Activated CD8-positive, alpha-beta T cell treated with anti-CD3 and anti-CD28 coated beads for 36 hours (primary cell): ENCODE results near the gene RPGRIP1L. TPM values are rescaled to one million over a fixed set of nuclear protein-coding genes. Genes with fewer than 3 reads are reported as not detected.

Experiments used
- ATAC-seq: fragments of 200-7000 bp; cut with Tn5 transposase; one replicate; pipeline ENCODE4 v1.10.0; 2021; ENCODE audit warnings: mild to moderate bottlenecking, moderate library complexity
- CTCF ChIA-PET: fragments of 350-600 bp; sonication (Branson Sonifier 250); formaldehyde crosslinking; loops from one replicate; lab custom pipeline; 2021; ENCODE audit warnings: antibody characterized with exemption; lab: Charles Lee
- POLR2A ChIA-PET: fragments of 350-600 bp; sonication (Branson Sonifier 250); formaldehyde crosslinking; loops from one replicate; lab custom pipeline; 2021; ENCODE audit warnings: antibody characterized with exemption; lab: Charles Lee
- DNase-seq: peaks from one replicate; pipeline ENCODE4 v3.0.0-alpha.2; 2020
- H3K27ac Mint-ChIP-seq: one replicate; pipeline ENCODE4 v1.8.0; 2021; ENCODE audit warnings: mild to moderate bottlenecking, mixed read lengths
- H3K27me3 Mint-ChIP-seq: one replicate; pipeline ENCODE4 v1.8.0; 2021; ENCODE audit warnings: mixed read lengths
- H3K36me3 Mint-ChIP-seq: one replicate; pipeline ENCODE4 v1.8.0; 2021; ENCODE audit warnings: low read depth, mixed read lengths
- H3K4me1 Mint-ChIP-seq: one replicate; pipeline ENCODE4 v1.8.0; 2021; ENCODE audit warnings: low read depth, mixed read lengths
- H3K4me3 Mint-ChIP-seq: one replicate; pipeline ENCODE4 v1.8.0; 2021; ENCODE audit warnings: mild to moderate bottlenecking, moderate library complexity, mixed read lengths
- H3K9me3 Mint-ChIP-seq: one replicate; pipeline ENCODE4 v1.8.0; 2021; ENCODE audit warnings: mixed read lengths
- intact Hi-C: fragments of 100-400 bp; cut with micrococcal nuclease; formaldehyde crosslinking; loops from one replicate; pipeline ENCODE4 v1.10.0; 2022
- total RNA-seq, 2 experiments: library from RNA; stranded (reverse); gene quantifications; one replicate each; pipeline ENCODE4 v1.2.3, GENCODE V29; 2021
- TF ChIP-seq, protein P1 (sequence below): fragments of 200-600 bp; IDR thresholded peaks from one replicate; pipeline ENCODE4 v1.8.0; 2022; ENCODE audit warnings: antibody characterized with exemption, mild to moderate bottlenecking

RPGRIP1L gene
- total RNA-seq, 2 experiments from 2014 or later, result 6.0 to 6.2 TPM

DNA sequence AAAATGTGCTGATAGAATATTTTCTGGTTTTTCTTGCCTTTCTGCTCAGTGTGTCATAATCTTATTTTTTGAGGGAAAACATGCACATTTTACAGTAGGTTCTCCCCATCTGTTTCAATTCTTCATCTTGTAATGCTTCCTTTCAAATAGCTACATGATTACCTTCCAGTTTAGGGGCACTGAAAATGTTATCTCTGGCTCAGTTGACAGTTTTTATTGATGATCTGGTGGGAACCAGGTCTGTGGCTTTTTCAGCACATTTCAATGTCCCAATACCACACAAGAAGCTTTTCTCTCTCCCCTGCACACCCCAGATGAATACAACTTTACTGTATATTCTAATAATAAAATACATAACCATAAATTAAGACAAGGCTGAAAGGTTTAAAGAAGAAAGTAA is 36.8 kb upstream of the RPGRIP1L start:
- intact Hi-C loops, result no loop called here
- no peaks in the 10 kb centered on the region for H3K36me3 Mint-ChIP-seq
- no peaks in the 10 kb centered on the region for H3K27me3 Mint-ChIP-seq
- TF ChIP-seq, protein P1, sequence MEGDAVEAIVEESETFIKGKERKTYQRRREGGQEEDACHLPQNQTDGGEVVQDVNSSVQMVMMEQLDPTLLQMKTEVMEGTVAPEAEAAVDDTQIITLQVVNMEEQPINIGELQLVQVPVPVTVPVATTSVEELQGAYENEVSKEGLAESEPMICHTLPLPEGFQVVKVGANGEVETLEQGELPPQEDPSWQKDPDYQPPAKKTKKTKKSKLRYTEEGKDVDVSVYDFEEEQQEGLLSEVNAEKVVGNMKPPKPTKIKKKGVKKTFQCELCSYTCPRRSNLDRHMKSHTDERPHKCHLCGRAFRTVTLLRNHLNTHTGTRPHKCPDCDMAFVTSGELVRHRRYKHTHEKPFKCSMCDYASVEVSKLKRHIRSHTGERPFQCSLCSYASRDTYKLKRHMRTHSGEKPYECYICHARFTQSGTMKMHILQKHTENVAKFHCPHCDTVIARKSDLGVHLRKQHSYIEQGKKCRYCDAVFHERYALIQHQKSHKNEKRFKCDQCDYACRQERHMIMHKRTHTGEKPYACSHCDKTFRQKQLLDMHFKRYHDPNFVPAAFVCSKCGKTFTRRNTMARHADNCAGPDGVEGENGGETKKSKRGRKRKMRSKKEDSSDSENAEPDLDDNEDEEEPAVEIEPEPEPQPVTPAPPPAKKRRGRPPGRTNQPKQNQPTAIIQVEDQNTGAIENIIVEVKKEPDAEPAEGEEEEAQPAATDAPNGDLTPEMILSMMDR, result no peak
- peaks cover 25% of the 10 kb centered on the region for H3K4me1 Mint-ChIP-seq
- CTCF ChIA-PET, result no interaction called here
- no peaks in the 10 kb centered on the region for H3K9me3 Mint-ChIP-seq
- DNase-seq (no peak), ATAC-seq (no peak)
- no peak overlapping the region for H3K27ac Mint-ChIP-seq
- no peak overlapping the region for H3K4me3 Mint-ChIP-seq
- POLR2A ChIA-PET, result no interaction called here

DNA sequence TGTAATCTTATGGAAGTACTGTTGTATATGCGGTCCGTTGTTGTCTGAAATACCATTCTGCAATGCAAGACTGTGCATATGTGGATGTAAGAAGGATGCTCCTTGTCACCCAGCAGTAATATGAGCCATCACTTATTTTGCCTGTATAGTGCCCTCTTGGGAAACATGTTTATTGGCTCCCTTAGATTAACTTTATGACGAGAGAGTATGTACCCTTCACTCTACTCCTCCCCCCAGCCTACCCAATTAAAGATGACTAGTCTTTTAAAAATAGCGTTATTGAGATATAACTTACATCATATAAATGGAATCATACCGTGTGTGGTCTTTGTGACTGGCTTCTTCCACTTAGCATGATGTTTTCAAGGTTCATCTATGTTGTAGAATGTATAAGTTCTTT is 33.9 kb upstream of the RPGRIP1L start:
- ChIA-PET POLR2A (no interaction called here), CTCF (no interaction called here)
- peaks cover 11% of the 10 kb centered on the region for H3K4me1 Mint-ChIP-seq
- TF ChIP-seq, protein P1, result no peak
- no peaks in the 10 kb centered on the region for H3K9me3 Mint-ChIP-seq
- no peak for ATAC-seq
- intact Hi-C loops, result no loop called here
- H3K27me3 Mint-ChIP-seq, result no peaks in the 10 kb centered on the region
- no peak overlapping the region for H3K27ac Mint-ChIP-seq
- DNase-seq, result no peak
- no peak overlapping the region for H3K4me3 Mint-ChIP-seq
- no peaks in the 10 kb centered on the region for H3K36me3 Mint-ChIP-seq

DNA sequence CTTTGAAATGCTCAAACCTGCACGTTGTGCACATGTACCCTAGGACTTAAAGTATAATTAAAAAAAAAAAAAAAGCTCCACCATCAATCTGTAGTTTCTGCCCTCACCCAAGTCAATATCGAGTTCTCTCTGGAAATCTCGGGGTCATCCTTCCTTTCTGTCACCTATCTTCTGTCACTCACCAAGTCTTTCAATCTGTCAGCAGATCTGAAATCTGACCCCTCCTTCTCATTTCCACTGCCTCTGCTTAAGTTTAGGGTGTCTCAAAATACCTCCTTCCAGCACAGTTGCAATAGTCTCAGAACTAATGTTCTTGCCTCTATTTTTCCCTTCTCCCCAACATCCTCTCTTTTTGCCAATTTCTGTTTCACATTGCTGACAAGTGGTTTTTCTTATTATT is 32.6 kb upstream of the RPGRIP1L start:
- H3K4me3 Mint-ChIP-seq, result no peak overlapping the region
- CTCF ChIA-PET, result interaction anchor here (1.6 kb wide), 1 partner anchor 7 kb away, joined by 6 read pairs; no protein-coding TSS in a partner anchor
- no peaks in the 10 kb centered on the region for H3K27me3 Mint-ChIP-seq
- ATAC-seq, result no peak
- H3K36me3 Mint-ChIP-seq, result no peaks in the 10 kb centered on the region
- no peak for DNase-seq
- H3K27ac Mint-ChIP-seq, result no peak overlapping the region
- intact Hi-C loops, result no loop called here
- H3K9me3 Mint-ChIP-seq, result no peaks in the 10 kb centered on the region
- POLR2A ChIA-PET, result no interaction called here
- H3K4me1 Mint-ChIP-seq, result peaks cover 6% of the 10 kb centered on the region
- TF ChIP-seq, protein P1, result no peak

DNA sequence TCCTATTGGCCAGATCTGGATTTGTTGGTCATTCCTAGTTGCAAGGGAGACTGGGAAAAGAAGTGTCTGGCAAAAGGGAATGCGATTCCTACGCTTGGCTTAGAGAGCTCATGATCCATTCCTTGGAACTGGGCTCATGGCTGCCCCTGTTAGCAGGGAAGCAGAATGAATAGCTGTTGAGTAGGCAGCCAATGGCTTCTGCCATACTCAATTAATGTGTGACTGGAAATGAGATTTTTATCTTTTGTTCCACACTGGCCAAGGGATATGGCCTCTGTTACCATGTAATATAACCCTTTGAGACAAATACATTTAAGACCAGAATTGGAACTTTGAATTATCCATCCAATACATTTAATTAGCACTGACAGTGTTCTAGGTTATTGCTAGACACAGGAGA is 31.2 kb upstream of the RPGRIP1L start:
- no peak for ATAC-seq
- intact Hi-C loops, result no loop called here
- no peak overlapping the region for H3K27ac Mint-ChIP-seq
- TF ChIP-seq, protein P1, result no peak
- ChIA-PET CTCF (interaction anchor here (1.6 kb wide), 1 partner anchor 9 kb away, joined by 6 read pairs; no protein-coding TSS in a partner anchor), POLR2A (interaction anchor here (1.5 kb wide), 1 partner anchor 23 kb away, joined by 3 read pairs; no protein-coding TSS in a partner anchor)
- H3K36me3 Mint-ChIP-seq, result no peaks in the 10 kb centered on the region
- no peak overlapping the region for H3K4me3 Mint-ChIP-seq
- no peaks in the 10 kb centered on the region for H3K27me3 Mint-ChIP-seq
- H3K4me1 Mint-ChIP-seq, result peaks cover 6% of the 10 kb centered on the region
- DNase-seq, result no peak
- H3K9me3 Mint-ChIP-seq, result no peaks in the 10 kb centered on the region

DNA sequence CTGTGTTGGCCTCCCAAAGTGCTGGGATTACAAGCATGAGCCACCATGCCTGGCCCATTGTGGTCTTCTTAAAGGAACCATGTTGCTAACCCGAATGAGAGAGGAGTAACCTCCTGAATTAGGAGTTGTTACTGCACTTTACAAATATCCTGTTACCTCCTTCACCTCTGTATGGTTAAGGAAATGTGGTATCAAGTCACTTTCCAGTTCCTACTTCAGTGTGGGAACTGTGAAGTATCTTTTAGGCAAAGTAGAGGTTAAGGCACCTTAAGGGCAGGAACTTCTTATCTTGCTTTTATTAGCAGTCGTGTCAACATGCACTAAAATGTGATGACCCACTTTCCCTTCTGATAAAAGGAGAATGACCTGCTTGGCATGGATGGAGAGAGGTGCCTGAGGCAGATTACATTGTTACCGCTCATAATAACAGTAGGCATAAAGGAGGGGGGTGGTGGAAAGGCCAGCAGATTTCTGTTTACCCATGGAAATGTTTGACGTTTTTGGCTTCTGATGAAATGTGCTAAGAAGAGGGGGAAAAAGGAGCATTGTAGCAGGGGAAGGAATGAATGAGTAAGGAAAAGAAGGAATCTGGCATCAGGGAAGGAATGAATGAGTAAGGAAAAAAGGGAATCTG is 28.8 kb upstream of the RPGRIP1L start:
- ATAC-seq, result no peak
- TF ChIP-seq, protein P1, result no peak
- Mint-ChIP-seq H3K36me3 (peaks cover 2% of the 10 kb centered on the region), H3K4me3 (no peak overlapping the region), H3K4me1 (peaks cover 12% of the 10 kb centered on the region), H3K27ac (no peak overlapping the region), H3K9me3 (peaks cover 2% of the 10 kb centered on the region), H3K27me3 (no peaks in the 10 kb centered on the region)
- POLR2A ChIA-PET, result no interaction called here
- intact Hi-C loops, result no loop called here
- CTCF ChIA-PET, result no interaction called here
- DNase-seq, result no peak
